Measurements from ENCODE around the gene CDPF1.

The CDPF1 gene

GRCh38 chr22:46280063-46280817, 30.1 kb upstream of the CDPF1 start:
- TF ChIP-seq CTCF (IDR thresholded peaks at IDR 0.05; ENCODE audit: low read depth, low read length, missing control alignments): no peak
- DNase-seq (ENCODE audit: low read depth): no peak
- no peak overlapping the region for H3K4me3 ChIP-seq (ENCODE audit: low read depth, low read length)

GRCh38 chr22:46278656-46279645, 28.9 kb upstream of the CDPF1 start:
- H3K4me3 ChIP-seq (ENCODE audit: low read depth, low read length): no peak overlapping the region
- no peak for DNase-seq (ENCODE audit: low read depth)
- TF ChIP-seq CTCF (IDR thresholded peaks at IDR 0.05; ENCODE audit: low read depth, low read length, missing control alignments): no peak

GRCh38 chr22:46276563-46276962, 26.5 kb upstream of the CDPF1 start:
- no peak for TF ChIP-seq CTCF (IDR thresholded peaks at IDR 0.05; ENCODE audit: low read depth, low read length, missing control alignments)
- H3K4me3 ChIP-seq (ENCODE audit: low read depth, low read length): no peak overlapping the region
- DNase-seq (ENCODE audit: low read depth): no peak

- no peak for DNase-seq (ENCODE audit: low read depth)
- no peak for TF ChIP-seq CTCF (IDR thresholded peaks at IDR 0.05; ENCODE audit: low read depth, low read length, missing control alignments)
- no peak overlapping the region for H3K4me3 ChIP-seq (ENCODE audit: low read depth, low read length)
Observed at GRCh38 chr22:46275455-46276122, 25.5 kb upstream of the CDPF1 start.

GRCh38 chr22:46274381-46274780, 24.3 kb upstream of the CDPF1 start:
- DNase-seq (ENCODE audit: low read depth): no peak
- no peak for TF ChIP-seq CTCF (IDR thresholded peaks at IDR 0.05; ENCODE audit: low read depth, low read length, missing control alignments)
- no peak overlapping the region for H3K4me3 ChIP-seq (ENCODE audit: low read depth, low read length)

- TF ChIP-seq CTCF (IDR thresholded peaks at IDR 0.05; ENCODE audit: low read depth, low read length, missing control alignments): no peak
- no peak for DNase-seq (ENCODE audit: low read depth)
- no peak overlapping the region for H3K4me3 ChIP-seq (ENCODE audit: low read depth, low read length)
Observed at GRCh38 chr22:46273432-46274148, 23.5 kb upstream of the CDPF1 start.
